Measurements from ENCODE around the gene PNN.
"Not testable (repeated sequence)": the region's sequence is repeated elsewhere in the genome, so short reads cannot be mapped to it uniquely, and the experiment has no call there.

PNN gene

GRCh38 chr14:39174560-39175444, at the start of gene PNN:
Gene PNN (plus strand): TSS chr14:39175254. CDS start chr14:39175280, 26 bp downstream.
- DNase-seq (ENCODE audit: low read depth in 2 of 2): peak; percentile 91 to 96

- DNase-seq (ENCODE audit: low read depth in 2 of 2): not testable (repeated sequence)
These were observed 37.2 kb upstream of the PNN start for GRCh38 chr14:39137835-39138234.

- no peak for DNase-seq (ENCODE audit: low read depth in 2 of 2)
These were observed 36.6 kb upstream of the PNN start for GRCh38 chr14:39138440-39138839.

GRCh38 chr14:39140170-39140569, 34.9 kb upstream of the PNN start:
- no peak for DNase-seq (ENCODE audit: low read depth in 2 of 2)

- DNase-seq (ENCODE audit: low read depth in 2 of 2): not testable (repeated sequence)
These were observed 33.4 kb upstream of the PNN start for GRCh38 chr14:39141623-39142022.

GRCh38 chr14:39143226-39143625, 31.8 kb upstream of the PNN start:
- not testable (repeated sequence) for DNase-seq (ENCODE audit: low read depth in 2 of 2)

GRCh38 chr14:39145266-39145966, 29.6 kb upstream of the PNN start:
- DNase-seq (ENCODE audit: low read depth in 2 of 2): no peak

GRCh38 chr14:39154594-39155189, 20.4 kb upstream of the PNN start:
- no peak for DNase-seq (ENCODE audit: low read depth in 2 of 2)

GRCh38 chr14:39157491-39157890, 17.6 kb upstream of the PNN start:
- no peak for DNase-seq (ENCODE audit: low read depth in 2 of 2)

- no peak for DNase-seq (ENCODE audit: low read depth in 2 of 2)
These were observed 16.7 kb upstream of the PNN start for GRCh38 chr14:39158222-39158858.

- no peak for DNase-seq (ENCODE audit: low read depth in 2 of 2)
These were observed 14.6 kb upstream of the PNN start for GRCh38 chr14:39160494-39160893.

GRCh38 chr14:39167797-39168320, 7.2 kb upstream of the PNN start:
- DNase-seq (ENCODE audit: low read depth in 2 of 2): not testable (repeated sequence)

GRCh38 chr14:39168591-39168990, 6.5 kb upstream of the PNN start:
- no peak for DNase-seq (ENCODE audit: low read depth in 2 of 2)

GRCh38 chr14:39169541-39169900, 5.5 kb upstream of the PNN start:
- no peak for DNase-seq (ENCODE audit: low read depth in 2 of 2)

GRCh38 chr14:39173198-39173597, 1.9 kb upstream of the PNN start:
- DNase-seq (ENCODE audit: low read depth in 2 of 2): no peak

- DNase-seq (ENCODE audit: low read depth in 2 of 2): peak in 1 of 2 donors; percentile 18
These were observed 600 bp downstream of the PNN start for GRCh38 chr14:39175445-39176262.

GRCh38 chr14:39176263-39177167, 1.5 kb downstream of the PNN start:
- DNase-seq (ENCODE audit: low read depth in 2 of 2): no peak

GRCh38 chr14:39177168-39177545, 2.1 kb downstream of the PNN start:
- DNase-seq (ENCODE audit: low read depth in 2 of 2): no peak

GRCh38 chr14:39179042-39179441, 4.0 kb downstream of the PNN start:
- DNase-seq (ENCODE audit: low read depth in 2 of 2): no peak

GRCh38 chr14:39180553-39180952, 5.5 kb downstream of the PNN start:
- DNase-seq (ENCODE audit: low read depth in 2 of 2): no peak

Measured in stimulated activated CD8-positive, alpha-beta memory T cell treated with anti-CD3 and anti-CD28 coated beads, Interleukin-15, amount 100 ng/mL, for 4 hours (primary cell).